Duodenal mucosa (tissue), 2 donors: ENCODE data around the gene CA11.

Experiments used
- H3K27ac ChIP-seq: one replicate; pipeline ENCODE4 v1.7.0; 2013; ENCODE audit warnings: low read depth, low read length
- H3K27me3 ChIP-seq, 2 donors: one replicate each; pipeline ENCODE4 v1.7.0; 2013; ENCODE audit warnings: low read length in 2 of 2, control low read depth in 1 of 2; ENCODE audit not compliant: insufficient read depth in 2 of 2, control insufficient read depth in 1 of 2
- H3K36me3 ChIP-seq, 2 donors: one replicate each; pipeline ENCODE4 v1.7.0; 2013; ENCODE audit warnings: low read length in 2 of 2, control low read depth in 1 of 2; ENCODE audit not compliant: insufficient read depth in 2 of 2, control insufficient read depth in 1 of 2
- H3K4me1 ChIP-seq, 2 donors: one replicate each; pipeline ENCODE4 v1.7.0; 2013; ENCODE audit warnings: low read length in 2 of 2, control low read depth in 1 of 2; ENCODE audit not compliant: insufficient read depth in 2 of 2, control insufficient read depth in 1 of 2
- H3K4me3 ChIP-seq, 2 donors: one replicate each; pipeline ENCODE4 v1.7.0; 2013; ENCODE audit warnings: low read length in 2 of 2, low read depth in 1 of 2
- H3K9ac ChIP-seq, 2 donors: one replicate each; pipeline ENCODE4 v1.7.0; 2013; ENCODE audit warnings: low read length in 2 of 2, low read depth in 1 of 2
- H3K9me3 ChIP-seq, 2 donors: one replicate each; pipeline ENCODE4 v1.7.0; 2013; ENCODE audit warnings: low read length in 2 of 2, control low read depth in 1 of 2; ENCODE audit not compliant: control insufficient read depth in 1 of 2

The CA11 gene

GRCh38 chr19:48615231-48616040, 30.6 kb downstream of the CA11 start:
- peak overlapping the region; percentile 55 to 84 for H3K9ac ChIP-seq
- H3K27ac ChIP-seq, result peak overlapping the region; percentile 92
- H3K4me1 ChIP-seq, result peaks cover 38 to 56% of the 10 kb centered on the region in 2 donors
- peaks cover 24 to 41% of the 10 kb centered on the region in 2 donors for H3K36me3 ChIP-seq
- H3K9me3 ChIP-seq, result no peaks in the 10 kb centered on the region
- no peaks in the 10 kb centered on the region for H3K27me3 ChIP-seq
- peak overlapping the region; percentile 21 to 97 for H3K4me3 ChIP-seq

GRCh38 chr19:48614436-48615230, 31.4 kb downstream of the CA11 start, which contains the start of gene FAM83E:
Gene FAM83E, minus strand, starts transcription at chr19:48615076. Its CDS starts 1,704 bp downstream, at chr19:48613372.
- peak within 1 kb of the TSS; percentile 75 to 97 for H3K4me3 ChIP-seq
- peaks cover 33 to 53% of the 10 kb centered on the region in 2 donors for H3K4me1 ChIP-seq
- H3K9me3 ChIP-seq, result no peaks in the 10 kb centered on the region
- peak within 1 kb of the TSS; percentile 92 to 98 for H3K9ac ChIP-seq
- H3K36me3 ChIP-seq, result peaks cover 24 to 42% of the 10 kb centered on the region in 2 donors
- peak within 1 kb of the TSS; percentile 92 for H3K27ac ChIP-seq
- no peaks in the 10 kb centered on the region for H3K27me3 ChIP-seq

DNA sequence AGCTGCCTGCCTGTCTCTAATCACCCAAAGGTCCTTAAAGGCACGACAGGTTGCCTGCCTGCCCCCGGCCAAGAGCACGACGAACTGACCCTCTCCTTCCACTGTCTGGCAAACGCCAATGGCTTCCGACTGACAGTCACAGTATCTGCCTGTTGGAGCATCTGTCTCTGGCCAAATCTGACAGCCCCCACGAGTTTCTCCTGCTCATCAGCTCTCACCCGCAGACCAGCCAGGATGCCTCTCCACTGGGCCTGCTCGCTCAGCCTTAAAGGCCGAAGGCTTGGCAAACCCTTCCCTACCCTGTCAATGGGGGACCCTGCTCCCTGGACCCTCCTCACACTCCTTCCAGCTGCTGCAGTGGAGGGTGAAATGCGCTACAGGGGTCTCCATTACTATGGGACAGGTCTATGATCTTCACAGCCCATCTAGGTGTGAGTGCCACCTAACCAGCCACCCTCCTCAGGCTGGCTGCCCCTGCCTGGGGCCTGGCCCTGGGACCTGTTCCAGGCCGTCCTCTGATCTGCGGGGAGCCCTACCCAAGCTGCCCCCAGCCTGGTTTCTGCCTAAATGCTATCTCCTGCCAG, 32.0 kb downstream of the CA11 start:
- Histone ChIP-seq H3K4me3 (peak overlapping the region; percentile 75 to 76), H3K27ac (peak overlapping the region; percentile 92), H3K27me3 (no peaks in the 10 kb centered on the region), H3K36me3 (peaks cover 24 to 42% of the 10 kb centered on the region in 2 donors), H3K4me1 (peaks cover 32 to 52% of the 10 kb centered on the region in 2 donors), H3K9me3 (no peaks in the 10 kb centered on the region), H3K9ac (peak overlapping the region; percentile 91 to 92)

GRCh38 chr19:48613024-48613851, 32.7 kb downstream of the CA11 start:
- H3K9me3 ChIP-seq, result no peaks in the 10 kb centered on the region
- peak overlapping the region; percentile 91 to 92 for H3K9ac ChIP-seq
- no peaks in the 10 kb centered on the region for H3K27me3 ChIP-seq
- H3K4me3 ChIP-seq, result peak overlapping the region; percentile 75 to 76
- H3K36me3 ChIP-seq, result peaks cover 27 to 42% of the 10 kb centered on the region in 2 donors
- H3K27ac ChIP-seq, result peak overlapping the region; percentile 92
- peaks cover 32 to 49% of the 10 kb centered on the region in 2 donors for H3K4me1 ChIP-seq

DNA sequence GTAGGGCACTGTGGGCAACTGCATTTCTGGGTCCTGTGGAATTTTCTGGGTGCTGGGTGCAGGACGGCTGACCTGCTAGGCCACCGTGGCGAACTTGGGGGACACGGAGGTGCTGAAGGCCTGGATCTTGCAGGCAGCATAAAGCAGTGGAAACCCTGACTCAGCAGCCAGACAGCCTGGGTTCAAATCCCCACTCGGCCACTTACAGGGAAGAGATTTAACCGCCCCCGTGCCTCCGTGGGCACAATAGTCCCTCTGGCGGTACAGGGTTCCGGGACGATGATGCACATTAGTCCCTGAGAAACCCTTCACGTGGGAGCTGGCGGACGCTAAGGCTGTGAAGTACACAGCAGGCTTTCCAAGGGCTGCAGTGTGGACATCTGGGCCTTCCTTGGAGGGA, 34.1 kb downstream of the CA11 start:
- H3K27me3 ChIP-seq, result no peaks in the 10 kb centered on the region
- no peaks in the 10 kb centered on the region for H3K9me3 ChIP-seq
- H3K9ac ChIP-seq, result no peak overlapping the region

DNA sequence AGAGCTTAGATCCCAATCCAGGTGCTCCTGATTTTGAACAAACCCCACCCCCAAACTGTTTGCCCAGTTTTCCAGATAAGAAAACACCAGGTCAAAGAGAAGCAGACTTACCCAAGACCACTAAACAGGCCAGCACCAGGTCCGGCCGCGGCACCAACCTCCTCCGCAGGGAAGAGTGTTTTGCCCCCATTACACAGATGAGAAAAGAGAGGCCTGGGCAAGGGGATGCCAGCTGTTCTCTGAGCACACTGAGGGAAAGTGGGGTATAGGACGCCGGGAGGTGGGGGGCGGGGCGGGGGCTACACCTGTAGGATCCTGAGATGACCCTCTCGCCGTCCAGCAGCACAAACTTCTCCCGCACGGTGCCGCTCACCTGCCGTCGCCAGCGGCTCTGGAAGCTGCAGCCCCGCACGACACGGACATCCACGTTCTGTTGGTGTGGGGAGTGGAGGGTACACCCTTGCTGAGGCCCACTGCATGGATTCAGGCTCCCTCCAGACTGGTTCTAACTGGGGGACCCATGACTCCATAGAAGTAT, 36.3 kb downstream of the CA11 start:
- no peak overlapping the region for H3K27ac ChIP-seq

More for the DNA sequence above, 34.1 kb downstream of the CA11 start:
- no peak overlapping the region for H3K27ac ChIP-seq
- peaks cover 18 to 36% of the 10 kb centered on the region in 2 donors for H3K4me1 ChIP-seq
- H3K36me3 ChIP-seq, result peaks cover 20 to 37% of the 10 kb centered on the region in 2 donors
- H3K4me3 ChIP-seq, result no peak overlapping the region

DNA sequence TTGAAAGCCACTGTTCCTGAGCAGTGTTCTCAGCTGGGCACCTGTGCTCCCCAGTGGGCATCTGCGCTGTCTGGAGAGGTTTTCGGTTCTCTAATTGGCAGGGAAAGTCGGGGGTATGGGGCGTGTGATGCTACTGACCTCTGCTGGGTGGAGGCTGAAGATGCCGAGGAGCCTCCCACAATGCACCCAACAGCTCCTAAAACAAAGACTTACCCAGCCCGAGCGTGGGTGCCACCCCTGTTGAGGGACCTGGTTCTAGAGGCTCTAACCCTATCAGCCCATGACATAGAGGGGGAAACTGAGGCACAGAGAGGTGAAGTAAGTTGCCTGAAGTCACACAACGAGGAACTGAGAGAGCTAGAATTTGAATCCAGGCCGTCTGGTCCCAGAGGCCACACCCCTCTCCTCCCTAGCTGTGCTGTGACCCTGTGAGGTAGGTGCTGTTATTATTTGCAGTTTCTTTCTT, 37.2 kb downstream of the CA11 start:
- Histone ChIP-seq H3K4me1 (peaks cover 0 to 14% of the 10 kb centered on the region in 2 donors), H3K27ac (no peak overlapping the region), H3K4me3 (peak overlapping the region in 1 of 2 donors; percentile 11), H3K36me3 (peaks cover 3 to 21% of the 10 kb centered on the region in 2 donors), H3K9me3 (no peaks in the 10 kb centered on the region), H3K27me3 (no peaks in the 10 kb centered on the region), H3K9ac (peak overlapping the region in 1 of 2 donors; percentile 32)

More for the DNA sequence above, 36.3 kb downstream of the CA11 start:
- no peak overlapping the region for H3K4me3 ChIP-seq
- H3K9ac ChIP-seq, result no peak overlapping the region
- H3K27me3 ChIP-seq, result no peaks in the 10 kb centered on the region
- H3K36me3 ChIP-seq, result peaks cover 3 to 21% of the 10 kb centered on the region in 2 donors
- peaks cover 0 to 17% of the 10 kb centered on the region in 2 donors for H3K4me1 ChIP-seq
- no peaks in the 10 kb centered on the region for H3K9me3 ChIP-seq

DNA sequence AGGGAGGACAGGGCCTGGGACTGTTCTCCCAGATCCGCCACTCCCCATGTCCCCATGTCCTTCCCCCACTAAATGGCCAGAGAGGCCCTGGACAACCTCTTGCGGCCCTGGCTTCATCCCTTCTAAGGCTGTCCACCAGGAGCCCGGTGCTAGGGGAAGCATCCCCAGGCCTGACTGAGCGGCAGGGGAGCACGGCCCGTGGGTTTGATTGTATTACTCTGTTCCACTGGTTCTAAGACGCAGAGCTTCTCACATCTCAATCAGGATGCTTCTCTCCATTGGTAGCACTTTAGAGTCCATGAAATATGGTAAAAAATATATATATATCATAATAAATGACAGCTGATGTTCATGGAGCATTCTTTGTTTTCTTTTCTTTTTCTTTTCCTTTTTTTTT, 38.6 kb downstream of the CA11 start:
- Histone ChIP-seq H3K27ac (no peak overlapping the region), H3K4me1 (peaks cover 5% of the 10 kb centered on the region in 2 donors), H3K27me3 (no peaks in the 10 kb centered on the region), H3K9me3 (no peaks in the 10 kb centered on the region), H3K9ac (no peak overlapping the region), H3K36me3 (peaks cover 3 to 21% of the 10 kb centered on the region in 2 donors), H3K4me3 (no peak overlapping the region)
